Panc1 (cell line): ENCODE results near the gene SLC25A41.

Source experiments
- CTCF ChIP-seq: fragments of 450-650 bp; IDR thresholded peaks from 2 replicates; pipeline ENCODE4 v1.5.1; 2017; ENCODE audit warnings: mild to moderate bottlenecking
- POLR2AphosphoS5 ChIP-seq: IDR thresholded peaks from 2 replicates; pipeline ENCODE4 v1.6.1; 2012; ENCODE audit warnings: mild to moderate bottlenecking, low read depth, low read length, moderate library complexity
- SIN3A ChIP-seq: IDR thresholded peaks from 2 replicates; pipeline ENCODE4 v1.6.1; 2012; ENCODE audit warnings: low read depth, mild to moderate bottlenecking, low read length, moderate library complexity, borderline replicate concordance; ENCODE audit not compliant: insufficient read depth

DNA sequence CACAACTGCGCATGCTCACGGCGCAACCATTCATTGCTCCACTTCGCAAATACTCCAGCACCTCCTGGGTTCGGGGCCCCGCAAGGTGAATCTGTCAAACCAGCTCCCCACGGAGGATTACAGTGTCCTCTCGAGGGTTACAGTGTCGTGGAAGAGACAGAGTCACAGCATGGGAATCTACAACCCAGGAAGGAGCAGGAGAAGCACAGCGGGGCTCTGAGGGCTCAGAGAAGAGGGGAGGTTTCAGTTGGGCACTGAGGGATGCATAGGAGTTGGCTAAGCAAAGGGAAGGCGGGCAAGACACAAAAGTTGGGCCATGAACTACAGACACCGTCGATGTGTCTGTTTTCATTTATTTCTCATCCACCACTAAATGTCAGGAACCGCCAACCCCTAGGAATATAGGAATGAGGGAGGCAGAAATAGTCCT lies 39.6 kb downstream of the SLC25A41 start:
- TF ChIP-seq SIN3A (no peak), CTCF (no peak), POLR2AphosphoS5 (no peak)
